Karpas-422 (cell line): ENCODE results near the gene ZNF688. TPM values are rescaled to one million over a fixed set of nuclear protein-coding genes. Genes with fewer than 3 reads are reported as not detected.
"Not testable (repeated sequence)": the region's sequence is repeated elsewhere in the genome, so short reads cannot be mapped to it uniquely, and the experiment has no call there.

ENCODE experiments used
- DNase-seq: peaks from one replicate; pipeline ENCODE4 v3.0.0-alpha.2; 2015
- H2AFZ ChIP-seq: fragments of 200-600 bp; sonication (generic); 2 replicates; pipeline ENCODE4 v1.6.1; 2014; ENCODE audit warnings: antibody characterized with exemption, low read length, mixed read lengths
- H3K27ac ChIP-seq: fragments of 200-600 bp; sonication (generic); 2 replicates; pipeline ENCODE4 v1.5.1; 2014; ENCODE audit warnings: mild to moderate bottlenecking, low read length, moderate library complexity
- H3K27me3 ChIP-seq: fragments of 200-600 bp; sonication (generic); 2 replicates; pipeline ENCODE4 v1.6.1; 2014; ENCODE audit warnings: low read length, mixed read lengths
- H3K36me3 ChIP-seq: fragments of 200-600 bp; sonication (generic); 2 replicates; pipeline ENCODE4 v1.6.1; 2014; ENCODE audit warnings: low read length, mixed read lengths; ENCODE audit not compliant: insufficient read depth
- H3K4me1 ChIP-seq: fragments of 200-600 bp; sonication (generic); 2 replicates; pipeline ENCODE4 v1.6.1; 2014; ENCODE audit warnings: mild to moderate bottlenecking, low read length, mixed read lengths
- H3K4me2 ChIP-seq: fragments of 200-600 bp; sonication (generic); 2 replicates; pipeline ENCODE4 v1.6.1; 2014; ENCODE audit warnings: low read length, low read depth, mild to moderate bottlenecking; ENCODE audit not compliant: poor library complexity, severe bottlenecking
- H3K4me3 ChIP-seq: fragments of 200-600 bp; sonication (generic); 2 replicates; pipeline ENCODE4 v1.5.1; 2014; ENCODE audit warnings: mild to moderate bottlenecking, antibody characterized with exemption, low read length, mixed read lengths
- H3K79me2 ChIP-seq: fragments of 200-600 bp; sonication (generic); 2 replicates; pipeline ENCODE4 v1.6.1; 2014; ENCODE audit warnings: mild to moderate bottlenecking, low read length, mixed read lengths
- H3K9ac ChIP-seq: fragments of 200-600 bp; sonication (generic); 2 replicates; pipeline ENCODE4 v1.6.0; 2014; ENCODE audit warnings: low read length
- H3K9me2 ChIP-seq: fragments of 200-600 bp; sonication (generic), shearing (Covaris generic); replicated peaks from 2 replicates; pipeline ENCODE4 v1.6.0; 2014; ENCODE audit warnings: mild to moderate bottlenecking, low read length, moderate library complexity; ENCODE audit not compliant: insufficient read depth
- H3K9me3 ChIP-seq: fragments of 300-700, 200-600 bp; sonication (generic); 2 replicates; pipeline ENCODE4 v1.6.1; 2014; ENCODE audit warnings: low read length, mixed read lengths
- H4K20me1 ChIP-seq: fragments of 200-600 bp; sonication (generic); 2 replicates; pipeline ENCODE4 v1.6.1; 2014; ENCODE audit warnings: mild to moderate bottlenecking, antibody characterized with exemption, low read length, low read depth; ENCODE audit not compliant: insufficient read depth
- total RNA-seq: library from RNA; depleted of rRNA; stranded (reverse); fragments of >200 nt; shearing (Covaris generic); gene quantifications from 2 replicates; pipeline ENCODE4 v1.2.3, GENCODE V29; 2014; ENCODE audit warnings: low replicate concordance

Gene ZNF688
- total RNA-seq, 1 experiment from 2014 or later, result 18.0 TPM

- Histone ChIP-seq H3K9me3 (no peaks in the 10 kb centered on the region), H3K4me1 (no peaks in the 10 kb centered on the region), H3K9me2 (no peaks in the 10 kb centered on the region), H3K27ac (no peak overlapping the region), H4K20me1 (no peaks in the 10 kb centered on the region), H2AFZ (no peak overlapping the region), H3K79me2 (no peaks in the 10 kb centered on the region), H3K36me3 (no peaks in the 10 kb centered on the region), H3K4me3 (no peak overlapping the region), H3K9ac (no peak overlapping the region), H3K4me2 (no peak overlapping the region), H3K27me3 (no peaks in the 10 kb centered on the region)
- no peak for DNase-seq
Observed at GRCh38 chr16:30546115-30546514, 25.4 kb downstream of the ZNF688 start.

- Histone ChIP-seq H3K9me2 (no peaks in the 10 kb centered on the region), H3K4me1 (peaks cover 22% of the 10 kb centered on the region), H4K20me1 (no peaks in the 10 kb centered on the region), H3K9ac (no peak overlapping the region), H3K4me2 (no peak overlapping the region), H3K27me3 (no peaks in the 10 kb centered on the region), H3K4me3 (no peak overlapping the region), H3K27ac (no peak overlapping the region), H2AFZ (no peak overlapping the region), H3K36me3 (no peaks in the 10 kb centered on the region), H3K79me2 (no peaks in the 10 kb centered on the region), H3K9me3 (no peaks in the 10 kb centered on the region)
- no peak for DNase-seq
Observed at GRCh38 chr16:30543067-30543466, 28.4 kb downstream of the ZNF688 start.

- H3K4me2 ChIP-seq, result no peak overlapping the region
Observed at GRCh38 chr16:30541502-30542329, 29.8 kb downstream of the ZNF688 start.

GRCh38 chr16:30540916-30541464, 30.5 kb downstream of the ZNF688 start:
- H3K79me2 ChIP-seq, H3K27me3 ChIP-seq, DNase-seq, H3K9ac ChIP-seq, H3K9me2 ChIP-seq, H3K36me3 ChIP-seq, H3K4me2 ChIP-seq, H3K4me3 ChIP-seq, H4K20me1 ChIP-seq, H2AFZ ChIP-seq, H3K9me3 ChIP-seq, H3K27ac ChIP-seq: not testable (repeated sequence)
- peaks cover 34% of the 10 kb centered on the region for H3K4me1 ChIP-seq

More at GRCh38 chr16:30541502-30542329, 29.8 kb downstream of the ZNF688 start:
- DNase-seq, result no peak
- H2AFZ ChIP-seq, result no peak overlapping the region
- H3K79me2 ChIP-seq, result no peaks in the 10 kb centered on the region
- no peak overlapping the region for H3K4me3 ChIP-seq
- H3K27ac ChIP-seq, result no peak overlapping the region
- no peaks in the 10 kb centered on the region for H3K27me3 ChIP-seq
- no peak overlapping the region for H3K9ac ChIP-seq
- peaks cover 27% of the 10 kb centered on the region for H3K4me1 ChIP-seq
- H3K9me2 ChIP-seq, result no peaks in the 10 kb centered on the region
- H3K9me3 ChIP-seq, result no peaks in the 10 kb centered on the region
- H3K36me3 ChIP-seq, result no peaks in the 10 kb centered on the region
- no peaks in the 10 kb centered on the region for H4K20me1 ChIP-seq

GRCh38 chr16:30539986-30540526, 31.5 kb downstream of the ZNF688 start:
- not testable (repeated sequence) for H3K9me2 ChIP-seq, H3K9me3 ChIP-seq, H3K36me3 ChIP-seq, H2AFZ ChIP-seq, H3K27me3 ChIP-seq, H4K20me1 ChIP-seq
- peak; percentile 84 for DNase-seq
- Histone ChIP-seq H3K4me2 (peak overlapping the region; percentile 68), H3K27ac (peak overlapping the region; percentile 53), H3K4me3 (peak overlapping the region; percentile 38; the same call in 1 of the 2 replicates), H3K9ac (peak overlapping the region; percentile 51), H3K79me2 (peaks cover 13% of the 10 kb centered on the region), H3K4me1 (peaks cover 43% of the 10 kb centered on the region)

- Histone ChIP-seq H3K4me2 (peak overlapping the region; percentile 68), H3K27ac (peak overlapping the region; percentile 53)
Observed at GRCh38 chr16:30539000-30539964, 32.2 kb downstream of the ZNF688 start.

GRCh38 chr16:30536391-30537024, 35.0 kb downstream of the ZNF688 start:
- H3K9ac ChIP-seq, result peak overlapping the region; percentile 81
- H3K4me3 ChIP-seq, result peak overlapping the region; percentile 90
- H3K27ac ChIP-seq, result peak overlapping the region; percentile 81; the same call in 1 of the 2 replicates
- peaks cover 53% of the 10 kb centered on the region for H3K4me1 ChIP-seq
- H3K36me3 ChIP-seq, H3K9me3 ChIP-seq, H3K9me2 ChIP-seq, H3K27me3 ChIP-seq, DNase-seq, H4K20me1 ChIP-seq, H2AFZ ChIP-seq: not testable (repeated sequence)
- peaks cover 34% of the 10 kb centered on the region for H3K79me2 ChIP-seq
- peak overlapping the region; percentile 93 for H3K4me2 ChIP-seq

More at GRCh38 chr16:30539000-30539964, 32.2 kb downstream of the ZNF688 start:
- no peak for DNase-seq
- Histone ChIP-seq H3K36me3 (no peaks in the 10 kb centered on the region), H3K9me3 (no peaks in the 10 kb centered on the region), H3K4me1 (peaks cover 45% of the 10 kb centered on the region), H3K27me3 (no peaks in the 10 kb centered on the region), H3K9ac (peak overlapping the region; percentile 51), H3K79me2 (peaks cover 20% of the 10 kb centered on the region), H4K20me1 (no peaks in the 10 kb centered on the region), H2AFZ (no peak overlapping the region), H3K9me2 (no peaks in the 10 kb centered on the region), H3K4me3 (peak overlapping the region; percentile 38; the same call in 1 of the 2 replicates)
